PC-9 (cell line): Measurements from ENCODE around the gene ARHGAP44. TPM values are rescaled to one million over a fixed set of nuclear protein-coding genes. Genes with fewer than 3 reads are reported as not detected.

Experiments used
- BruUV-seq: library from RNA; stranded (reverse); fragments of 400-500 nt; replicated peaks from 2 replicates; lab custom pipeline; 2021; lab: Mats Ljungman, UMichigan
- CTCF ChIA-PET: fragments of 300-600 bp; sonication (Branson Sonifier 250); formaldehyde crosslinking; loops from one replicate; lab custom pipeline; 2022; ENCODE audit warnings: antibody characterized with exemption; lab: Charles Lee
- POLR2A ChIA-PET: fragments of 300-600 bp; sonication (Branson Sonifier 250); formaldehyde crosslinking; loops from one replicate; lab custom pipeline; 2022; ENCODE audit warnings: antibody characterized with exemption; ENCODE audit not compliant: unreplicated experiment; lab: Charles Lee
- DNase-seq, 2 experiments: peaks; one replicate each; pipeline versions ENCODE4 v3.0.0 to v3.0.0-alpha.2; 2015 to 2022; ENCODE audit warnings: mixed read lengths in 1 of 2
- H2AFZ ChIP-seq: fragments of 200-600 bp; sonication (generic); 2 replicates; pipeline ENCODE4 v1.8.1; 2017; ENCODE audit warnings: antibody characterized with exemption
- H3F3A ChIP-seq: fragments of 200-600 bp; sonication (generic); 2 replicates; pipeline ENCODE4 v1.8.1; 2017; ENCODE audit warnings: antibody characterized with exemption, mild to moderate bottlenecking, low read depth; ENCODE audit not compliant: insufficient read depth
- H3K27ac ChIP-seq: fragments of 200-600 bp; sonication (generic); 2 replicates; pipeline ENCODE4 v1.6.1; 2016; ENCODE audit warnings: mixed run types
- H3K27me3 ChIP-seq: fragments of 200-600 bp; sonication (generic); 2 replicates; pipeline ENCODE4 v1.6.1; 2016; ENCODE audit warnings: low read depth, mixed run types; ENCODE audit not compliant: insufficient read depth
- H3K36me3 ChIP-seq: fragments of 200-600 bp; sonication (generic); 2 replicates; pipeline ENCODE4 v1.6.1; 2016; ENCODE audit warnings: low read depth, mixed run types
- H3K4me1 ChIP-seq: fragments of 200-600 bp; sonication (generic); replicated peaks from 2 replicates; pipeline ENCODE4 v1.6.1; 2016; ENCODE audit warnings: mixed run types; ENCODE audit not compliant: insufficient read depth
- H3K4me2 ChIP-seq: fragments of 200-600 bp; sonication (generic); 2 replicates; pipeline ENCODE4 v1.6.1; 2017; ENCODE audit warnings: mixed run types
- H3K4me3 ChIP-seq: fragments of 200-600 bp; sonication (generic); 2 replicates; pipeline ENCODE4 v1.6.1; 2016; ENCODE audit warnings: mixed run types
- H3K79me2 ChIP-seq: fragments of 200-600 bp; sonication (generic); 2 replicates; pipeline ENCODE4 v1.6.1; 2017; ENCODE audit warnings: low read depth, mixed run types
- H3K9me2 ChIP-seq: fragments of 200-600 bp; sonication (generic); 2 replicates; pipeline ENCODE4 v1.8.1; 2017; ENCODE audit warnings: mild to moderate bottlenecking; ENCODE audit not compliant: insufficient read depth
- H3K9me3 ChIP-seq: fragments of 200-600 bp; sonication (generic); 2 replicates; pipeline ENCODE4 v1.8.1; 2016; ENCODE audit warnings: low read depth; ENCODE audit not compliant: insufficient read depth
- H4K20me1 ChIP-seq: fragments of 200-600 bp; sonication (generic); 2 replicates; pipeline ENCODE4 v1.8.1; 2017; ENCODE audit not compliant: insufficient read depth
- CTCF ChIP-seq: fragments of 200-600 bp; sonication (generic); conservative IDR thresholded peaks from 2 replicates; pipeline ENCODE4 v1.6.1; 2017; ENCODE audit warnings: mixed run types, antibody characterized with exemption, mild to moderate bottlenecking, moderate library complexity
- EZH2 ChIP-seq: fragments of 200-600 bp; sonication (generic); IDR thresholded peaks from 2 replicates; pipeline ENCODE4 v1.8.0; 2017; ENCODE audit warnings: antibody characterized with exemption, low read depth
- intact Hi-C: fragments of 100-400 bp; cut with micrococcal nuclease; formaldehyde crosslinking; loops from one replicate; pipeline ENCODE4 v1.10.0; 2022; ENCODE audit not compliant: unreplicated experiment
- total RNA-seq: library from RNA; stranded (reverse); gene quantifications from 2 replicates; pipeline ENCODE4 v1.2.3, GENCODE V29; 2021

ARHGAP44 gene
- total RNA-seq, 1 experiment from 2014 or later = not detected

GRCh38 chr17:12998874-12999273, 209.6 kb downstream of the ARHGAP44 start:
- POLR2A ChIA-PET = interaction anchor here (0.7 kb wide), 1 partner anchor 653 kb away, joined by 6 read pairs; no protein-coding TSS in a partner anchor
- H3K36me3 ChIP-seq = no peaks in the 10 kb centered on the region

GRCh38 chr17:13000561-13000960, 211.3 kb downstream of the ARHGAP44 start:
- CTCF ChIA-PET = no interaction called here
- Histone ChIP-seq H3K4me2 (no peak overlapping the region), H3K9me2 (no peaks in the 10 kb centered on the region), H4K20me1 (no peaks in the 10 kb centered on the region; the same call in 1 of the 2 replicates), H3K4me3 (no peak overlapping the region), H3K79me2 (no peaks in the 10 kb centered on the region), H3K27me3 (no peaks in the 10 kb centered on the region), H2AFZ (no peak overlapping the region), H3K9me3 (no peaks in the 10 kb centered on the region), H3K4me1 (no peaks in the 10 kb centered on the region), H3K36me3 (no peaks in the 10 kb centered on the region), H3F3A (no peaks in the 10 kb centered on the region), H3K27ac (no peak overlapping the region)
- POLR2A ChIA-PET = no interaction called here
- BruUV-seq = no TSS peak
- no peak for TF ChIP-seq EZH2
- TF ChIP-seq CTCF = no peak
- DNase-seq = no peak
- intact Hi-C loops = no loop called here

More at GRCh38 chr17:12998874-12999273, 209.6 kb downstream of the ARHGAP44 start:
- Histone ChIP-seq H3K4me1 (no peaks in the 10 kb centered on the region), H3K9me3 (no peaks in the 10 kb centered on the region), H3K4me2 (no peak overlapping the region), H3K27me3 (no peaks in the 10 kb centered on the region), H4K20me1 (no peaks in the 10 kb centered on the region; the same call in 1 of the 2 replicates), H3K79me2 (no peaks in the 10 kb centered on the region), H3K4me3 (no peak overlapping the region), H3K27ac (no peak overlapping the region), H3K9me2 (no peaks in the 10 kb centered on the region), H2AFZ (no peak overlapping the region), H3F3A (no peaks in the 10 kb centered on the region)
- intact Hi-C loops = no loop called here
- BruUV-seq = no TSS peak
- DNase-seq = no peak
- CTCF ChIA-PET = no interaction called here
- TF ChIP-seq EZH2 (no peak), CTCF (no peak)

GRCh38 chr17:13001991-13002615, 212.8 kb downstream of the ARHGAP44 start:
- Histone ChIP-seq H3K9me3 (no peaks in the 10 kb centered on the region), H3K4me1 (no peaks in the 10 kb centered on the region), H3K4me2 (no peak overlapping the region), H2AFZ (no peak overlapping the region), H3K9me2 (no peaks in the 10 kb centered on the region), H3K36me3 (no peaks in the 10 kb centered on the region), H3K79me2 (no peaks in the 10 kb centered on the region), H4K20me1 (no peaks in the 10 kb centered on the region; the same call in 1 of the 2 replicates), H3K4me3 (no peak overlapping the region), H3F3A (no peaks in the 10 kb centered on the region), H3K27me3 (no peaks in the 10 kb centered on the region), H3K27ac (no peak overlapping the region)
- TF ChIP-seq EZH2 = no peak
- TF ChIP-seq CTCF = no peak
- ChIA-PET POLR2A (interaction anchor here (0.5 to 0.6 kb wide), 2 partner anchors 20 to 545 kb away, joined by 3 to 4 read pairs; no protein-coding TSS in a partner anchor), CTCF (interaction anchor here (0.6 kb wide), 1 partner anchor 13 kb away, joined by 3 read pairs; no protein-coding TSS in a partner anchor)
- no peak for DNase-seq
- intact Hi-C loops = loop anchor here (2.0 kb wide), 1 partner anchor 821 kb away; no protein-coding TSS in a partner anchor
- BruUV-seq = no TSS peak
